EL (cell line): ENCODE data around the gene MX2.

Experiments
- DNase-seq: peaks from one replicate; pipeline ENCODE4 v3.0.0-alpha.2; 2016

The MX2 gene

GRCh38 chr21:41366522-41367151 is 4.8 kb downstream of the MX2 start:
- peak; percentile 90 for DNase-seq

GRCh38 chr21:41367301-41367944 is 5.6 kb downstream of the MX2 start:
- DNase-seq: no peak

- no peak for DNase-seq
These were observed 6.3 kb downstream of the MX2 start for GRCh38 chr21:41367945-41368734.

- DNase-seq: no peak
These were observed 6.9 kb downstream of the MX2 start for GRCh38 chr21:41368735-41369104.

- DNase-seq: no peak
These were observed 7.5 kb downstream of the MX2 start for GRCh38 chr21:41369105-41369919.

GRCh38 chr21:41369920-41370839 is 8.4 kb downstream of the MX2 start:
- DNase-seq: no peak

GRCh38 chr21:41370840-41371684 is 9.2 kb downstream of the MX2 start:
- peak; percentile 50 for DNase-seq

GRCh38 chr21:41371685-41372030 is 9.8 kb downstream of the MX2 start:
- DNase-seq: no peak

GRCh38 chr21:41373253-41373652 is 11.4 kb downstream of the MX2 start:
- DNase-seq: no peak

- DNase-seq: no peak
These were observed 11.9 kb downstream of the MX2 start for GRCh38 chr21:41373763-41374162.

- no peak for DNase-seq
These were observed 12.4 kb downstream of the MX2 start for GRCh38 chr21:41374177-41374712.

- no peak for DNase-seq
These were observed 13.2 kb downstream of the MX2 start for GRCh38 chr21:41374867-41375533.

- DNase-seq: no peak
These were observed 14.0 kb downstream of the MX2 start for GRCh38 chr21:41375875-41376274.

- DNase-seq: no peak
These were observed 15.9 kb downstream of the MX2 start for GRCh38 chr21:41377715-41378114.

- no peak for DNase-seq
These were observed 17.0 kb downstream of the MX2 start for GRCh38 chr21:41378849-41379248.

- DNase-seq: no peak
These were observed 18.1 kb downstream of the MX2 start for GRCh38 chr21:41379901-41380300.

- peak; percentile 29 for DNase-seq
These were observed 19.9 kb downstream of the MX2 start for GRCh38 chr21:41381731-41382130.

GRCh38 chr21:41387042-41387819 is 25.4 kb downstream of the MX2 start:
- DNase-seq: no peak

GRCh38 chr21:41387824-41388223 is 26.0 kb downstream of the MX2 start:
- DNase-seq: no peak

GRCh38 chr21:41388259-41388658 is 26.4 kb downstream of the MX2 start:
- no peak for DNase-seq
